A673 (cell line): ENCODE data around the gene TMOD1. TPM values are rescaled to one million over a fixed set of nuclear protein-coding genes. Genes with fewer than 3 reads are reported as not detected.
"Not testable (repeated sequence)": the region's sequence is repeated elsewhere in the genome, so short reads cannot be mapped to it uniquely, and the experiment has no call there.

Experiments used
- BruUV-seq: library from RNA; stranded (reverse); fragments of 400-500 nt; replicated peaks from 2 replicates; lab custom pipeline; 2021; lab: Mats Ljungman, UMichigan
- CTCF ChIA-PET: fragments of 300-600 bp; sonication (Branson Sonifier 250); formaldehyde crosslinking; loops from one replicate; lab custom pipeline; 2022; ENCODE audit warnings: antibody characterized with exemption; lab: Charles Lee
- POLR2A ChIA-PET: fragments of 300-600 bp; sonication (Branson Sonifier 250); formaldehyde crosslinking; loops from one replicate; lab custom pipeline; 2022; ENCODE audit warnings: antibody characterized with exemption; ENCODE audit not compliant: low non-redundant PET; lab: Charles Lee
- DNase-seq: peaks from one replicate; pipeline ENCODE4 v3.0.0-alpha.2; 2015; ENCODE audit warnings: low spot score
- H3K27ac ChIP-seq: fragments of 200-600 bp; sonication (generic); 2 replicates; pipeline ENCODE4 v1.5.1; 2016; ENCODE audit warnings: mixed run types, low read depth, mild to moderate bottlenecking, mixed read lengths, antibody characterized with exemption, low read length; ENCODE audit not compliant: poor library complexity, severe bottlenecking
- H3K27me3 ChIP-seq: fragments of 200-600 bp; sonication (generic); replicated peaks from 2 replicates; pipeline ENCODE4 v1.6.1; 2017; ENCODE audit warnings: mixed run types, low read depth, mild to moderate bottlenecking, mixed read lengths, antibody characterized with exemption, low read length; ENCODE audit not compliant: insufficient read depth, poor library complexity
- H3K36me3 ChIP-seq: fragments of 200-600 bp; sonication (generic); 2 replicates; pipeline ENCODE4 v1.6.1; 2016; ENCODE audit warnings: mixed run types, mild to moderate bottlenecking, mixed read lengths, antibody characterized with exemption, low read length; ENCODE audit not compliant: insufficient read depth, poor library complexity, severe bottlenecking
- H3K4me1 ChIP-seq: fragments of 200-600 bp; sonication (generic); 2 replicates; pipeline ENCODE4 v1.6.1; 2017; ENCODE audit warnings: mixed run types, mild to moderate bottlenecking, mixed read lengths, antibody characterized with exemption, low read length; ENCODE audit not compliant: insufficient read depth, poor library complexity, severe bottlenecking
- H3K4me3 ChIP-seq: fragments of 200-600 bp; sonication (generic); 2 replicates; pipeline ENCODE4 v1.5.1; 2016; ENCODE audit warnings: low read depth, mixed run types, mild to moderate bottlenecking, mixed read lengths, low read length; ENCODE audit not compliant: poor library complexity, severe bottlenecking
- H3K9me3 ChIP-seq: fragments of 200-600 bp; sonication (generic); 2 replicates; pipeline ENCODE4 v1.6.1; 2016; ENCODE audit warnings: mixed run types, low read depth, mild to moderate bottlenecking, mixed read lengths, antibody characterized with exemption, low read length; ENCODE audit not compliant: poor library complexity, severe bottlenecking
- EZH2 ChIP-seq: fragments of 200-600 bp; sonication (generic); IDR thresholded peaks from 2 replicates; pipeline ENCODE4 v1.6.1; 2017; ENCODE audit warnings: borderline replicate concordance, low read depth, mild to moderate bottlenecking, mixed read lengths, antibody characterized with exemption, low read length; ENCODE audit not compliant: poor library complexity, severe bottlenecking
- intact Hi-C: fragments of 100-400 bp; cut with micrococcal nuclease; formaldehyde crosslinking; loops from one replicate; pipeline ENCODE4 v1.10.0; 2022; ENCODE audit not compliant: unreplicated experiment
- total RNA-seq: library from RNA; stranded (reverse); gene quantifications from 2 replicates; pipeline ENCODE4 v1.2.3, GENCODE V29; 2021
- TF ChIP-seq, protein P1 (sequence below): fragments of 300-800, 200-600 bp; sonication (generic); conservative IDR thresholded peaks from 2 replicates; pipeline ENCODE4 v1.5.1; 2017; ENCODE audit warnings: low read depth, mild to moderate bottlenecking, antibody characterized with exemption, low read length, moderate library complexity, mixed read lengths

The TMOD1 gene
- total RNA-seq, 1 experiment from 2014 or later: 0.09 TPM

DNA sequence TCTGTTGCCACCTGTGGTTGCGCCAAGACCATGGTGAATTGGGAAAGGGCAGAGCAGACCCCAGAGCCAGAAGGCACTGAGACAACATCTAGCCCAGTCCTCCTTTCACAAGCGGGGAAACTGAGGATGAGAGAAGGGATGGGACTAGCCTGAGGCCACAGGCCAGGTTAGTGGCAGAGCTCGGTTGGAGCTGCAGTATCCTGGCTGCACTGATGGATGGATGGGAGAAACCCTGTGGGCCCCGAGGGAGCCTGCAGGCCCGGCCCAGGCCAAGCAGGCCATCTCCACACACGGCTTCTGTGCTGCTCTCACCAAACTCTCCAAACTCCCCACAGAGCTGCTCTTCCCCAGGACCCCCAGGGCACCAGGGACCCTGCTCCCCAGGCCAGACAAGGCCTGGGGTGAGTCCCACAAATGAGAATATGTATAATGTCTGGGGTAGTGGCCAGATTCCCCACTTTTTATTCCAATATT is 71.5 kb downstream of the TMOD1 start:
- DNase-seq: no peak
- Histone ChIP-seq H3K27me3 (no peaks in the 10 kb centered on the region), H3K36me3 (no peaks in the 10 kb centered on the region), H3K4me1 (no peaks in the 10 kb centered on the region), H3K27ac (no peak overlapping the region), H3K4me3 (no peak overlapping the region), H3K9me3 (no peaks in the 10 kb centered on the region)
- BruUV-seq: no TSS peak
- intact Hi-C loops: no loop called here
- TF ChIP-seq EZH2: no peak
- TF ChIP-seq, protein P1, sequence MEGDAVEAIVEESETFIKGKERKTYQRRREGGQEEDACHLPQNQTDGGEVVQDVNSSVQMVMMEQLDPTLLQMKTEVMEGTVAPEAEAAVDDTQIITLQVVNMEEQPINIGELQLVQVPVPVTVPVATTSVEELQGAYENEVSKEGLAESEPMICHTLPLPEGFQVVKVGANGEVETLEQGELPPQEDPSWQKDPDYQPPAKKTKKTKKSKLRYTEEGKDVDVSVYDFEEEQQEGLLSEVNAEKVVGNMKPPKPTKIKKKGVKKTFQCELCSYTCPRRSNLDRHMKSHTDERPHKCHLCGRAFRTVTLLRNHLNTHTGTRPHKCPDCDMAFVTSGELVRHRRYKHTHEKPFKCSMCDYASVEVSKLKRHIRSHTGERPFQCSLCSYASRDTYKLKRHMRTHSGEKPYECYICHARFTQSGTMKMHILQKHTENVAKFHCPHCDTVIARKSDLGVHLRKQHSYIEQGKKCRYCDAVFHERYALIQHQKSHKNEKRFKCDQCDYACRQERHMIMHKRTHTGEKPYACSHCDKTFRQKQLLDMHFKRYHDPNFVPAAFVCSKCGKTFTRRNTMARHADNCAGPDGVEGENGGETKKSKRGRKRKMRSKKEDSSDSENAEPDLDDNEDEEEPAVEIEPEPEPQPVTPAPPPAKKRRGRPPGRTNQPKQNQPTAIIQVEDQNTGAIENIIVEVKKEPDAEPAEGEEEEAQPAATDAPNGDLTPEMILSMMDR: no peak
- POLR2A ChIA-PET: no interaction called here
- CTCF ChIA-PET: no interaction called here

DNA sequence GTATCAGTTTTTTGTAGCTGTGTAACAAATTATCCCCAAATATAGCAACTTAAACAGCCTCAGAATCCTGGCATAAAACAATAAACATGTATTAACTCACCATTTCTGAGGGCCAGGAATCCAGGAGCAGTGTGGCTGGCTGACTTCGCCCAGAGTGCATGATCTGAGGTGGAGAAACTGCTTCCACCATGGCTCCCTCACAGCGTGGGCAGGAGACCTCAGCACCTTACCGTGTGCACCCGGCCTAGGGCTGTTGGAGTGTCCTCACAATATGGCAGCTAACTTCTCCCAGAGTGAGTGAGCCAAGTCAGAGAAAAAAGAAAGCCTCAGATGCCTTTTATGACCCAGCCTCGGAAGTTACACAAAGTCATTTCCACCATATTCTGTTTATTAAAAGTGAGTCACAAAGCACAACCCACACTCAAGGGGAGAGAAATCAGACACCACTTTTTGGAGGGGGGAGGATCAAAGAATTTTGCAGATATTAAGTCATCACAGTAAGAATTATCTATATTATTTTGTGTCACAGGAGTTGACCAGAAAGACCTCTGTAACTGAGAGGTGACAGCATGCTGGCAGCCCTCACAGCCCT is 72.1 kb downstream of the TMOD1 start:
- H3K27ac ChIP-seq: no peak overlapping the region
- CTCF ChIA-PET: no interaction called here
- POLR2A ChIA-PET: no interaction called here
- no peaks in the 10 kb centered on the region for H3K4me1 ChIP-seq
- H3K36me3 ChIP-seq: no peaks in the 10 kb centered on the region
- TF ChIP-seq EZH2: no peak
- H3K9me3 ChIP-seq: no peaks in the 10 kb centered on the region
- intact Hi-C loops: no loop called here
- no peak overlapping the region for H3K4me3 ChIP-seq
- no peak for DNase-seq
- H3K27me3 ChIP-seq: no peaks in the 10 kb centered on the region
- no TSS peak for BruUV-seq

DNA sequence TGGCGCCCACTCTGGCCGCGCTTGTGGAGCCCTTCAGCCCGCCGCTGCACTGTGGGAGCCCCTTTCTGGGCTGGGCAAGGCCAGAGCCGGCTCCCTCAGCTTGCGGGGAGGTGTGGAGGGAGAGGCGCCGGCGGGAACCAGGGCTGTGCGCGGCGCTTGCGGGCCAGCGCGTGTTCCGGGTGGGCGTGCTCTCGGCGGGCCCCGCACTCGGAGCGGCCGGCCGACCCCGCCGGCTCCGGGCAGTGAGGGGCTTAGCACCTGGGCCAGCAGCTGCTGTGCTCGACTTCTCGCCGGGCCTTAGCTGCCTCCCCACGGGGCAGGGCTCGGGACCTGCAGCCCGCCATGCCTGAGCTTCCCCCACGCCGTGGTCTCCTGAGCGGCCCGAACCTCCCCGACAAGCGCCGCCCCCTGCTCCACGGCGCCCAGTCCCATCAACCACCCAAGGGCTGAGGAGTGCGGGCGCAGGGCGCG is 72.7 kb downstream of the TMOD1 start:
- intact Hi-C loops, POLR2A ChIA-PET, H3K4me1 ChIP-seq, CTCF ChIA-PET, H3K9me3 ChIP-seq, BruUV-seq, DNase-seq, H3K4me3 ChIP-seq, H3K27me3 ChIP-seq, H3K27ac ChIP-seq, H3K36me3 ChIP-seq: not testable (repeated sequence)

DNA sequence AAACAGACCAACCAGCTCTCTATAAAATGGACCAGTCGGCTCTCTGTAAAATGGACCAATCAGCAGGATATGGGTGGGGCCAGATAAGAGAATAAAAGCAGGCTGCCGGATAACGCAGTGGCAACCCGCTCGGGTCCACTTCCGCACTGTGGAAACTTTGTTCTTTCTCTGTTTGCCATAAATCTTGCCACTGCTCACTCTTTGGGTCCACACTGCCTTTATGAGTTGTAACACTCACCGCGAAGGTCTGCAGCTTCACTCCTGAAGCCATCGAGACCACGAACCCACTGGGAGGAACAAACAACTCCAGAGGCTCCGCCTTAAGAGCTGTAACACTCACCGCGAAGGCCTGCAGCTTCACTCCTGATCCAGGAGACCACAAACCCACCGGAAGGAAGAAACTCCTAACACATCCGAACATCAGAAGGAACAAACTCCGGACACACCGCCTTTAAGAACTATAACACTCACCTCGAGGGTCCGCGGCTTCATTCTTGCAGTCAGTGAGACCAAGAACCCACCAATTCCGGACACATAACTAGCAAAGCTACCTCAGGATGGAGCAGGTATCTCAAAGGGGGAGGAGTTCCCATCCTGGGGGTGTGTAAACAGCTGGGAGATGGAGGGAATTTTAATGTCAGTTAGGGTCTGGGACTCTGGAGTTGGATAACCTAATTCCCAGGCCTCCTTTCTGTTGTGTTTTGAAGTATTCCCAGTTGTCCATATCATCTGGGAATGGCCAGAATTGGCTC is 73.6 kb downstream of the TMOD1 start:
- H3K27ac ChIP-seq, DNase-seq, CTCF ChIA-PET, H3K36me3 ChIP-seq, H3K9me3 ChIP-seq, POLR2A ChIA-PET, H3K27me3 ChIP-seq, H3K4me3 ChIP-seq, intact Hi-C loops, BruUV-seq, H3K4me1 ChIP-seq: not testable (repeated sequence)
